GM12891 (cell line): ENCODE data around the gene ANKRD61.
"Not testable (repeated sequence)": the region's sequence is repeated elsewhere in the genome, so short reads cannot be mapped to it uniquely, and the experiment has no call there.

ENCODE experiments used
- DNase-seq: peaks from one replicate; pipeline ENCODE4 v3.0.0; 2011; ENCODE audit warnings: low spot score; ENCODE audit not compliant: insufficient read length
- FAIRE-seq: peaks from 2 replicates; lab custom pipeline; 2011; peaks lifted over from hg19 to GRCh38; lab: Jason Lieb, UNC
- PAX5 ChIP-seq: IDR thresholded peaks from 2 replicates; pipeline ENCODE4 v1.6.1; 2011; ENCODE audit warnings: low read length, moderate library complexity, mild to moderate bottlenecking; ENCODE audit not compliant: insufficient read depth, severe bottlenecking
- POLR2A ChIP-seq: IDR thresholded peaks from 2 replicates; pipeline ENCODE4 v1.6.1; 2011; ENCODE audit warnings: low read depth, low read length, control low read depth
- POLR2AphosphoS5 ChIP-seq: IDR thresholded peaks from 2 replicates; pipeline ENCODE4 v1.6.1; 2011; ENCODE audit warnings: low read depth, low read length, control low read depth
- POU2F2 ChIP-seq: IDR thresholded peaks from 2 replicates; pipeline ENCODE4 v1.6.1; 2011; ENCODE audit warnings: low read depth, mild to moderate bottlenecking, control low read depth, low read length, moderate library complexity
- SPI1 ChIP-seq: IDR thresholded peaks from 2 replicates; pipeline ENCODE4 v1.6.1; 2011; ENCODE audit warnings: low read depth, low read length, control low read depth
- TAF1 ChIP-seq: IDR thresholded peaks from 2 replicates; pipeline ENCODE4 v1.6.1; 2011; ENCODE audit warnings: low read depth, low read length, control low read depth

Gene ANKRD61

DNA sequence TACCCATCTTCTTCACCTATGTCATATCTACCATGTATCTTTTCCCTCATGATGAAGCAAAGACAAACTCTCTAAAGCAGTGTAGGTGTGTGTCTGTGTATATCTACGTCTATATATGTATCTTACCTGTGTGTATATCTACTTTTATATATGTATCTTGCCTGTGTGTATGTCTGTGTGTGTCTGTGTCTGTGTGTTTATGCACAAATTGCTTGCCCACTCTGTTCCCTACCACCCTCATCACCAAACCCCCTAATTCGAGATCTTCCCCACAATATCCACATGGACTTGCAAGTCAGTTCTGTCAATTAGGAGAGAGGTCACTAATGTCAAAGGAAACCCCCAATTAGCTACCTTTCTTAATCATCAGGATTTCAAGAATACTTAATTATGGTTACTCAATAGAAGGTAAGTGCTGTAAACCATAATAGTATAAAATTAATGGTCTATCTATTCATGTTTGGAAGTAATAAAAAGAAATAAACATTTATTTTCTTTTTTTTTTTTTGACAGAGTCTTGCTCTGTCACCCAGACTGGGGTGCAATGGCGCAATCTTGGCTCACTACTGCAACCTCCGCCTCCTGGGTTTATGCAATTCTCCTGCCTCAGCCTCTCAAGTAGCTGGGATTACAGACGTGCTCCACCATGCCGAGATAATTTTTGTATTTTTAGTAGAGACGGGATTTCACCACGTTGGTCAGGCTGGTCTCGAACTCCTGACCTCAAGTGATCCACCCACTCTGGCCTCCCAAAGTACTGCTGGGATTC, 43.6 kb downstream of the ANKRD61 start:
- TF ChIP-seq POU2F2: no peak
- TF ChIP-seq POLR2AphosphoS5: no peak
- TF ChIP-seq SPI1: no peak
- TF ChIP-seq POLR2A: no peak
- TF ChIP-seq TAF1: no peak
- no peak for TF ChIP-seq PAX5
- no peak for FAIRE-seq
- no peak for DNase-seq

DNA sequence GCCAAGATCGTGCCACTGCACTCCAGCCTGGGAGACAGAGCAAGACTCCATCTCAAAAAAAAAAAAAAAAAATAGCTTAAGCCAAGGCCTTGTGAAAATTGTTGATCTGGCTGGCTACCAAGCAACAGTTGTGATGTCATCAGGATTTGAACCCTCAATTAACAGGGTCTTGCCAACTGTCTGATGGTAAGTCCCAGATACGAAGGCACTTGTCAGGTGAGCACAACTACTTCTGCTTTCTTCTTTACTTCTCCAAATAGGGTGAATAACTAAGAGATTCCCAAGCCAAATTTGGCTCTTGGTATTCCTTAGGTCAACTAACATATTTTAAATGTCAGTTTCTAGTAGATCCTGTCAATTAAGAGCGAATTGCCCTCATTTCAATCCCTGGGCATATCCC, 47.4 kb downstream of the ANKRD61 start:
- DNase-seq: no peak
- TF ChIP-seq TAF1 (no peak), POLR2AphosphoS5 (no peak), SPI1 (no peak), POU2F2 (no peak), POLR2A (no peak), PAX5 (no peak)
- FAIRE-seq: no peak

DNA sequence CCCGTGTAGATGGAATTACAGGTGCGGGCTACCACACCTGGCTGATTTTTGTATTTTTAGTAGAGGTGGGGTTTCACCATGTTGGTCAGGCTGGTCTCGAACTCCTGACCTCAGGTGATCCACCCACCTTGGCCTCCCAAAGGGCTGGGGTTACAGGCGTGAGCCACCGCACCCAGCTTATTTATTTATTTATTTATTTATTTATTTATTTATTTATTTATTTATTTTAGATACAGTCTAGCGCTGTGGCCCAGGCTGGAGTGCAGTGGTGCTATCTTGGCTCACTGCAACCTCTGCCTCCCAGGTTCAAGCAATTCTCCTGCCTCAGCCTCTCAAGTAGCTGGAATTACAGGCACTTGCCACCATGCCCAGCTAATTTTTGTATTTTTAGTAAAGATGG, 51.9 kb downstream of the ANKRD61 start:
- not testable (repeated sequence) for FAIRE-seq, DNase-seq
